PFSK-1 (cell line): Measurements from ENCODE around the gene PHC2.

ENCODE experiments used
- FOXP2 ChIP-seq: optimal IDR thresholded peaks from 2 replicates; pipeline ENCODE3; 2011; ENCODE audit warnings: borderline replicate concordance, control low read depth, inconsistent platforms; ENCODE audit not compliant: insufficient read depth; ENCODE audit errors: extremely low read length, extremely low read depth
- POLR2AphosphoS5 ChIP-seq: IDR thresholded peaks from 2 replicates; pipeline ENCODE4 v1.6.1; 2012; ENCODE audit warnings: low read depth, mild to moderate bottlenecking, control low read depth, low read length, moderate library complexity
- SIN3A ChIP-seq: IDR thresholded peaks from 2 replicates; pipeline ENCODE4 v1.6.1; 2012; ENCODE audit warnings: mild to moderate bottlenecking, low read length, moderate library complexity, borderline replicate concordance; ENCODE audit not compliant: insufficient read depth
- TAF1 ChIP-seq: IDR thresholded peaks from 2 replicates; pipeline ENCODE4 v1.6.1; 2012; ENCODE audit warnings: low read length, control low read depth, borderline replicate concordance; ENCODE audit not compliant: insufficient read depth
- TF ChIP-seq, protein P1 (sequence below), 2 experiments: IDR thresholded peaks; 2 replicates each; pipeline versions ENCODE4 v1.6.1 to v1.8.0; 2011 to 2012; ENCODE audit warnings: low read depth in 2 of 2, low read length in 2 of 2, control low read depth in 1 of 2, inconsistent platforms in 1 of 2, mild to moderate bottlenecking in 1 of 2, moderate library complexity in 1 of 2; ENCODE audit not compliant: insufficient read depth in 1 of 2

Gene PHC2

GRCh38 chr1:33369764-33370163 is 61.1 kb downstream of the PHC2 start:
- TF ChIP-seq FOXP2 (no peak), SIN3A (no peak), TAF1 (no peak)

DNA sequence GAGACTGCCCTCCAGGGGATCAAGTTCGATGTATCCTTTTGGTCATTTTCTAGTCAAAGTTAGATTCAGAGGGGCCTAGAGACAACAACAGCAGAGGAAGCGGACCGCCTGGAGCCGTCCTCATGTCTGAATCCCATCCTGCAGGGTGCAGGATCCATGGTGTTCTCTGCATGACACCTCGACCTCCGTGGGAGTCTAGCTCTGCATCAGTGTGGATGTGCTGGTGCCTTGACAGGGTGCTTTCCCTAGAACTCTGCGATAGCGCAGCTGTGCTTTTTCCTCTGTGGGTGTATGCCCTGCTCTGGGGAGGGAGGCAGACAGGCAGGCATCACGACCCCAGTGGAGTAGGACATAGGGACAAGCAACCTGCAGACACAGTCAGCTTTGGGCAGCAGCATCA is 61.8 kb downstream of the PHC2 start:
- no peak for TF ChIP-seq POLR2AphosphoS5
- no peak for TF ChIP-seq FOXP2
- TF ChIP-seq TAF1 = no peak
- TF ChIP-seq, protein P1, sequence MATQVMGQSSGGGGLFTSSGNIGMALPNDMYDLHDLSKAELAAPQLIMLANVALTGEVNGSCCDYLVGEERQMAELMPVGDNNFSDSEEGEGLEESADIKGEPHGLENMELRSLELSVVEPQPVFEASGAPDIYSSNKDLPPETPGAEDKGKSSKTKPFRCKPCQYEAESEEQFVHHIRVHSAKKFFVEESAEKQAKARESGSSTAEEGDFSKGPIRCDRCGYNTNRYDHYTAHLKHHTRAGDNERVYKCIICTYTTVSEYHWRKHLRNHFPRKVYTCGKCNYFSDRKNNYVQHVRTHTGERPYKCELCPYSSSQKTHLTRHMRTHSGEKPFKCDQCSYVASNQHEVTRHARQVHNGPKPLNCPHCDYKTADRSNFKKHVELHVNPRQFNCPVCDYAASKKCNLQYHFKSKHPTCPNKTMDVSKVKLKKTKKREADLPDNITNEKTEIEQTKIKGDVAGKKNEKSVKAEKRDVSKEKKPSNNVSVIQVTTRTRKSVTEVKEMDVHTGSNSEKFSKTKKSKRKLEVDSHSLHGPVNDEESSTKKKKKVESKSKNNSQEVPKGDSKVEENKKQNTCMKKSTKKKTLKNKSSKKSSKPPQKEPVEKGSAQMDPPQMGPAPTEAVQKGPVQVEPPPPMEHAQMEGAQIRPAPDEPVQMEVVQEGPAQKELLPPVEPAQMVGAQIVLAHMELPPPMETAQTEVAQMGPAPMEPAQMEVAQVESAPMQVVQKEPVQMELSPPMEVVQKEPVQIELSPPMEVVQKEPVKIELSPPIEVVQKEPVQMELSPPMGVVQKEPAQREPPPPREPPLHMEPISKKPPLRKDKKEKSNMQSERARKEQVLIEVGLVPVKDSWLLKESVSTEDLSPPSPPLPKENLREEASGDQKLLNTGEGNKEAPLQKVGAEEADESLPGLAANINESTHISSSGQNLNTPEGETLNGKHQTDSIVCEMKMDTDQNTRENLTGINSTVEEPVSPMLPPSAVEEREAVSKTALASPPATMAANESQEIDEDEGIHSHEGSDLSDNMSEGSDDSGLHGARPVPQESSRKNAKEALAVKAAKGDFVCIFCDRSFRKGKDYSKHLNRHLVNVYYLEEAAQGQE (IDR thresholded peaks at IDR 0.05; ENCODE audit: insufficient read depth in 1 of 2, low read depth in 2 of 2, low read length in 2 of 2) = no peak
- no peak for TF ChIP-seq SIN3A

DNA sequence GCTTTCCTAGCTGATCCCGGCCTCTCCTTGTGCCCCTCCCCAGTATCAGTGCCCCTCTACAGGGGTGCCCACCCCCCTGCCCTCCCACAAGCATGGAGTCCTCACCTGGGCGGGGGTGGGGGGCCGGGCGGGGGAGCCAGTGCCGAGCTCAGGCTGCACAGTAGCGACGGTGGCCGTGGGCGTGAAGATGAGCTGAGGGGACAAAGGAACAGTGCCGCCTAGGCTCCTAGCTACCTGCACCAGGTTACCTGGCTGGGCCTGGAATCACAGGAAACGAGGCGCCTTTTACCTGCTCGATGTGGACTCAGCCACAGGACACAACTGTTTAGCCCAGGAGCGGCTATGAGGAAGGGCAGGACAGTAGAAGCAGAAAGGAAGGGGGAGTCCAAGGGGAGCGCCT is 62.5 kb downstream of the PHC2 start:
- TF ChIP-seq, protein P1 (IDR thresholded peaks at IDR 0.05; ENCODE audit: insufficient read depth in 1 of 2, low read depth in 2 of 2, low read length in 2 of 2) = no peak
- TF ChIP-seq SIN3A = no peak
- no peak for TF ChIP-seq POLR2AphosphoS5
- TF ChIP-seq FOXP2 = no peak
- no peak for TF ChIP-seq TAF1

GRCh38 chr1:33367485-33368405 is 63.1 kb downstream of the PHC2 start:
- TF ChIP-seq TAF1 (no peak), FOXP2 (no peak), POLR2AphosphoS5 (no peak), SIN3A (no peak)
- TF ChIP-seq, protein P1 (IDR thresholded peaks at IDR 0.05; ENCODE audit: insufficient read depth in 1 of 2, low read depth in 2 of 2, low read length in 2 of 2) = no peak

GRCh38 chr1:33366762-33367484 is 64.0 kb downstream of the PHC2 start:
- TF ChIP-seq, protein P1 (IDR thresholded peaks at IDR 0.05; ENCODE audit: insufficient read depth in 1 of 2, low read depth in 2 of 2, low read length in 2 of 2) = no peak
- TF ChIP-seq SIN3A (no peak), TAF1 (no peak), FOXP2 (no peak), POLR2AphosphoS5 (no peak)
